Ectodermal cell (in vitro differentiated cells): ENCODE data around the gene DCPS.

Experiments used
- H3K27ac ChIP-seq: 2 replicates; pipeline ENCODE4 v1.7.0; 2013; ENCODE audit warnings: mild to moderate bottlenecking, low read depth, low read length; ENCODE audit not compliant: insufficient read depth, poor library complexity, severe bottlenecking
- H3K27me3 ChIP-seq: 2 replicates; pipeline ENCODE4 v1.7.0; 2013; ENCODE audit warnings: mild to moderate bottlenecking, low read length; ENCODE audit not compliant: insufficient read depth, control insufficient read depth, poor library complexity, severe bottlenecking
- H3K36me3 ChIP-seq: one replicate; pipeline ENCODE4 v1.7.0; 2013; ENCODE audit warnings: low read length; ENCODE audit not compliant: control insufficient read depth, insufficient read depth
- H3K4me1 ChIP-seq: one replicate; pipeline ENCODE4 v1.7.0; 2013; ENCODE audit warnings: low read length; ENCODE audit not compliant: control insufficient read depth, insufficient read depth
- H3K4me3 ChIP-seq: 2 replicates; pipeline ENCODE4 v1.7.0; 2013; ENCODE audit warnings: low read depth, low read length, control low read depth; ENCODE audit not compliant: insufficient read depth
- H3K9me3 ChIP-seq: 2 replicates; pipeline ENCODE4 v1.7.0; 2013; ENCODE audit warnings: mild to moderate bottlenecking, low read length, moderate library complexity; ENCODE audit not compliant: control insufficient read depth
- WGBS, 2 experiments: methylation state at CpG; one replicate each; pipeline ENCODE4 v1.1.7; 2013; ENCODE audit warnings: missing lambda C conversion rate in 2 of 2; 5-methylcytosine and 5-hydroxymethylcytosine counted together

DCPS gene

DNA sequence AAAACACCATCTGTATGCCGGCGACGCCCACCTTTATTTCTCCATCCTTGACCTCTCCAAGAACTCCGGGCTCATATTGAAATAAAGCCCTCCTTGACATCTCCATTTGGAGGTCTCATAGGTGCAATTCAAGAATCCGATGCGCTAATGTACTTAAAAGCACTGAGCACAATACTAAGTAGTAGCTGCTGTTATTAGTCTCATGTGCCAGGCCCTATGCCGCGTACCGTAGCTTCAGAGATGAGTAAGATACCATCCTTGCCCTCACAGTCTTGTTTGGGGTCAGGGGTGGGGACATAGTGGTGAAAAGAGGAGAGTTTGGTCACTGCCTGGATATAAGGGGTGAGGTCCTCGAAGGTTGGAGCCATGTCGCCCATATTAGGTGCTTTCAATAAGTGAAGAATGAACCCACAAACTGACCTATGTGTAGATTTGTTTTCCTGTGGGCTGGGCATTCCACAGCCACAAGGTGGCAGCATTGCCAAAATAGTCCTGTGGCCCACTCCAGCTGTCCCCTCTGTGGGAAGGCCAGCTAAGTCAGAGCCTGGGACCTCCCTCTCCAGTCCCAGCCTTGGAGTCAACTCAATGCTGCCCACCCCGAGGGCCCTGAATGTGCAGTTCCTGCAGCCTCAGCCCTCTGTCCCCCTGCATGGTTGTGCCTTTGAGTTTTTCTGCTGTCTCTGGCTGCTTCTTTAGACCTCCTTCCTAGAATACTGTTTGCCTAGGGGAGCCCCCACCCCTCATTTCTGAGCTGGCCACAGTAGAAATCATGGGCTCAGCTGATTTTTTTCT is 6.5 kb downstream of the DCPS start:
- no peaks in the 10 kb centered on the region for H3K9me3 ChIP-seq

DNA sequence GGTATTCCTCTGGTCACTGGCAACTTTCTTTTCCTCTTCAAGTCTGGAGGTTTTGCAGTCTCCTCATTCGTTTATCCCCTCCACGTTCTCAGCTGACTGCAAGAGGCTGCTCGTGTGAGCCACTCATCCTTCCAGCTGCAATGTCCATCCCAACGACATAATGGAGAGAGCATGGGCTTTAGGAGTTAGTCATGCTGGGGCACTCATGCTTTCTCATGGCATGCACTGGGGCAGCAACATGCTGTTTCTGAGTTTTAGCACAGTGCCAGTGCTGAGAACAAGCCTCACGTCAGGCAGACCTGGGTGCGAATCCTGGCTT is 7.1 kb downstream of the DCPS start:
- Histone ChIP-seq H3K4me1 (no peaks in the 10 kb centered on the region), H3K27ac (no peak overlapping the region), H3K36me3 (peaks cover 5% of the 10 kb centered on the region), H3K4me3 (no peak overlapping the region), H3K9me3 (no peaks in the 10 kb centered on the region), H3K27me3 (no peaks in the 10 kb centered on the region)
- 79 to 80% methylated on average over 6 of the region's 6 CpGs for WGBS, 2 experiments

More for the DNA sequence above, 6.5 kb downstream of the DCPS start:
- H3K27me3 ChIP-seq: no peaks in the 10 kb centered on the region
- H3K27ac ChIP-seq: no peak overlapping the region
- no peaks in the 10 kb centered on the region for H3K4me1 ChIP-seq
- H3K4me3 ChIP-seq: no peak overlapping the region
- peaks cover 5% of the 10 kb centered on the region for H3K36me3 ChIP-seq
- WGBS, 2 experiments: 79 to 80% methylated on average over 12 of the region's 12 CpGs

DNA sequence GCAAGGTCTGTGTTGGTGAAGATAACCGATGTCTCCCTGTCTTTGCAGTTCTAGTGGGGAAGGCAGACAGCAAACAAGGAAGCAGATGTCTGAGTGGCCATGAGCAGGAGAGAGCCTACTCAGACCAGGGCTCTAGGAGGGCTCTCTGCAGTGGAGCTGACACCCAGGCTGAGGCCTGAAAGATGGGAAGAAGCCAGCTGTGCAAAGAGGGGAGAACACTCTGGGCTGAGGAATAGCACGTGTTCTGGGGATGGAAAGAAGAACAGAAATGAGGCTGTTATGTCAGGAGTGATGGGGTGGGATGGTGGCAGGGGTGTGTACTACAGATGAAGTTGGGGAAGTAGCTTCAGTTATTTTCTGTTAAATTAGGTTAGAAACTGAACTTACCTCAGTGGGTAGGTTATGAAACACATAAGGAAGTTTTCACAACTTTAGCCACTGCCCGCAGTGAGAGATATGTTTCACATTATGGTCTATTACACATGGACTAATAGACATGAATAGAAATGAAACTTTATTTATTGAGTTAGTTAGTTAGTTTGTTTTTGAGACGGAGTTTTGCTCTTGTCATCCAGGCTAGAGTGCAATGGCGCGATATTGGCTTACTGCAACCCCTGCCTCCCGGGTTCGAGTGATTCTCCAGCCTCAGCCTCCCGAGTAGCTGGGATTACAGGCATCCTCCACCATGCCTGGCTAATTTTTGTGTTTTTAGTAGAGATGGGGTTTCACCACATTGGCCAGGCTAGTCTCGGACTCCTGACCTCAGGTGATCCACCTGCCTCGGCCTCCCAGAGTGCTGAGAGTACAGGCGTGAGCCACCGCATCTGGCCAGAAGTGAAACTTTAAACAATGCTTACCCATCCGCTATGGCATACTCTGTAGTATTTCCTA is 7.8 kb downstream of the DCPS start:
- no peaks in the 10 kb centered on the region for H3K9me3 ChIP-seq
- H3K4me1 ChIP-seq: no peaks in the 10 kb centered on the region
- peaks cover 5% of the 10 kb centered on the region for H3K36me3 ChIP-seq
- WGBS, 2 experiments: 96% methylated on average over 13 to 14 of the region's 14 CpGs
- no peak overlapping the region for H3K4me3 ChIP-seq
- H3K27me3 ChIP-seq: no peaks in the 10 kb centered on the region
- H3K27ac ChIP-seq: no peak overlapping the region

DNA sequence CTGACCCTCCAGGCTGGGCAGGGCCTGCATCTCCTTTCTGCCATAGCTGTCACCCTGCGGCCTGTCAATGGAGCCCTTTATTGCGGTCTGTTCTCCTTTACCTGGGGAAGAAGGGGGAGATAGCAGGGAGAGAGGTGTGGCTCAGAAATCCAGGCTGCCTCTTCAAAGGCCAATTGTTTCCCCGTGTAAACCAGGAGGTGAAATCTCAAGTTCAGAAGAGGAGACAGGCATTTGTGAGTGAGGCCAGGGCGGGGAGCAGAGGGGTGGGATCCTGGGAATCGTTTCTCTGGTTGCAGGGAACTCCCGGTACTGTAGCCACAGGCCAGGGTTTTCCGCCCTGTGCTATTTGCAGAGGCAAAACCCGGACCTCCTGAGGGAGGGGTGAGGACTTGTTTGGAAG is 9.1 kb downstream of the DCPS start:
- Histone ChIP-seq H3K27me3 (no peaks in the 10 kb centered on the region), H3K4me3 (no peak overlapping the region), H3K4me1 (no peaks in the 10 kb centered on the region), H3K27ac (no peak overlapping the region), H3K36me3 (peaks cover 5% of the 10 kb centered on the region), H3K9me3 (no peaks in the 10 kb centered on the region)
- 94% methylated on average over 8 of the region's 8 CpGs for WGBS, 2 experiments

DNA sequence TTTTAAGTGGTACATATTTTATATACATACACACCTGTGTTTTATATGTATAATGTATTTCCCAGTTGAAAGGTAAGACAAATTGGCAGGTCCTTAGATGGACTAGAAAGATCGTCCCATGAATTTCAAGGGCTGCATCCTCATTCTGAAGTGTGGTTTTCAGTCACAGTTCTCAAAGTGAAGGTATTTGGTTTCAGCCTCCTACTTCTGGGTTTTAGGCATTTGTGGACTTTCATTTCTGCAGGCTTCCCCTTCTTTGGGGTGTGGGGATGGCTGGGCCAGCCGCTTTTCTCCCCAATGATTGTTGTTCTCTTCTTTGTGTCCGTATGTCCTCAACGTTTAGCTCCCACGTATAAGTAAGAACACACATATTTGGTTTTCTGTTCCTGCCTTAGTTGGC is 10.0 kb downstream of the DCPS start:
- Histone ChIP-seq H3K4me1 (peaks cover 6% of the 10 kb centered on the region), H3K27ac (no peak overlapping the region), H3K9me3 (no peaks in the 10 kb centered on the region), H3K27me3 (no peaks in the 10 kb centered on the region), H3K36me3 (peaks cover 5% of the 10 kb centered on the region), H3K4me3 (no peak overlapping the region)
- WGBS, 2 experiments: 89% methylated on average over 5 of the region's 5 CpGs

DNA sequence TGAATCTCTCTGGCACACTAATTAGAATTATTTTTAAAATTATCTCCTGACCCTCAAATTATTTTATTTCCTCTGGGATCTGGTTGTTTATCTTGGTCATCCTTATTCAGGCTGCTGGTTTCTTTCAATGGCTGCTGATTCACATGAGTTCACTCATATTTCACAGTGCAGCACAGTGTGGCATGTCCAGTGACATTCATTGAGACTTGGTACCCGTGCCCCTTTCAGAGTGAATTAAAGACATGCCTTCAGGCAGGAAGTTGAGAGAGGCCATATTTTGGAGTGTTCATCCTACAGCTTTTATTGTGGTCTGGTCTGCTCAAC is 13.5 kb downstream of the DCPS start:
- Histone ChIP-seq H3K9me3 (no peaks in the 10 kb centered on the region), H3K27me3 (no peaks in the 10 kb centered on the region), H3K36me3 (peaks cover 5% of the 10 kb centered on the region), H3K4me3 (no peak overlapping the region), H3K4me1 (peaks cover 6% of the 10 kb centered on the region), H3K27ac (no peak overlapping the region)
- 94 to 100% methylated on average over 1 of the region's 1 CpG for whole genome bisulfite sequencing, 2 experiments

DNA sequence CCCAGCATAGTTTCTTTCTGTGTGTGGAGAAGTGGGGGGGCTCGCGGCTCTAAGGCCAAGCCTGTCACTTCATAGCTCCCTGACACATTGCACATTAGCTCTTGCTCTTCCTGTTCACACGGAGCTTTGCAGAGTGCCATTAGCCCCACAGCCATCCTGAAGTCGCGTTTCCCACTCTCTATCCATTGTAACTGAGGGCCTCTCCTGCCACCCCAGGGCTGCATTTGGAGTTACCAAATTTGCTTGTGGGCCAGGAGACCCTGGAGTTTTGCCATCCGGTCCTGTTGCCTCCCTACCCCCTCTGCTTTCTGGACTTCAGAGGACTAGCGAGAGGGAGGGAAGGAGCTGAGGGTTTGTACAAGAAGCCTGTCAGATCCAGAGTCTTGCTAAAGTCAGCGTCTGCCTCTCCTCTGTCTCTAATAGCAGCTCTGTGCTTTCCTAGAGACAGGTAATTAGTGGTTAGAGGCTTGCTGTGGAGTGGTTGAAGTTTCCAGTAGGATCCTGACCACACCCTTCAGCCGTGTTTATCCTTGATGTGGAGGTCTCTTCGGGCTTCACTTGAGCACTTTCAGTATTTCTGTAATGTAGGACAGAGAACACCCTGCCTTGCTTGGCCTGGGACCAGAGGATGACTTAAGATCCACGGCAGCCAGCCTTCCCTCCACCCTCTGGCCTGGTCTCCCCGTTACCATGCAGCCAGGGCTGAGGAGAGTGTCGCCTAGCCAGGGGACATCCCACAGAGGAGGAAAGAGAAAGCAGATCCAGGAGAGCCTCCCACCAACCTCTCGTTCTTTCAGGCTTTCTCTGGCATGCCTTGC is 14.1 kb downstream of the DCPS start:
- 87 to 91% methylated on average over 14 of the region's 14 CpGs for WGBS, 2 experiments
- peaks cover 5% of the 10 kb centered on the region for H3K36me3 ChIP-seq
- no peak overlapping the region for H3K4me3 ChIP-seq
- peaks cover 6% of the 10 kb centered on the region for H3K4me1 ChIP-seq
- H3K9me3 ChIP-seq: no peaks in the 10 kb centered on the region
- H3K27ac ChIP-seq: no peak overlapping the region
- H3K27me3 ChIP-seq: no peaks in the 10 kb centered on the region

DNA sequence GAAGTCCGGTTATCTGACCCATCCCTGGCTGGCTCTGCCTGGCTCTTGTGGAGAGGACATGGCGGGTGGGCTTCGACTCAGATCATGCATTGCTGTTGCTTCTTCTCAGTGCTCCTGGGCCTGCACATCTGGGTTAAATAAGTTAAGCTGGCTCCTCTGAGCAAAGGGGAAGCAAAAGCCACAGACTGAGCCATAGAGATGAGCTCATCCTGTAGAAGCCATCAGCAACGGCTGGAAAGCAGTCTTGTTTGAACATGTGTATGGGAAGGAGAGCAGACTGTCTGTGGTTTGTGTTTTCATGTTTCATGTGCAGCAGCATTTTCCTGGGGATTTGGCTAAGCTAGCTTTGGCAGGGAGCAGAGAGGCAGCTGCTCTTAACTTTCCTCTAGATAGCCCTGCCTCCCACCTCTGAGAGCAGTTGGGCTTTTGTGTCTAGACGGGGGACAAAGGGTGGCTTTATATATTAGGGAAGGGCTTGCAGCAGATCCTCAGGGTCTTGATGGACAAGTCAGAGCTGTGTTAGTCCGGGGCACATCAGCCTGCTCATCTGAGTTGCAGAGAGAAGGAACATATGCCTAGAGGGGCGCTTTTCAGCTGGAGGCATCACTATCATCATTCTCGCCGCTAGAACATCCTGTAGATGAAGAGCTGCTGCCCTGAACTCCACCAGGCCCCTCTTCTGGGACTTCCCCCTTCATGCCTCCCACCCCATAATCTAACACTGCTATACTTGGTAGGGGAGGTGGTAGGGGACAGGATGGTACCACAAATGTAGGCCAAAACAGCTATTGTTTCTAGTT is 14.9 kb downstream of the DCPS start:
- Histone ChIP-seq H3K27ac (no peak overlapping the region), H3K4me3 (no peak overlapping the region), H3K4me1 (peaks cover 6% of the 10 kb centered on the region), H3K36me3 (peaks cover 4% of the 10 kb centered on the region), H3K27me3 (no peaks in the 10 kb centered on the region), H3K9me3 (no peaks in the 10 kb centered on the region)
- 91 to 92% methylated on average over 9 of the region's 9 CpGs for WGBS, 2 experiments

DNA sequence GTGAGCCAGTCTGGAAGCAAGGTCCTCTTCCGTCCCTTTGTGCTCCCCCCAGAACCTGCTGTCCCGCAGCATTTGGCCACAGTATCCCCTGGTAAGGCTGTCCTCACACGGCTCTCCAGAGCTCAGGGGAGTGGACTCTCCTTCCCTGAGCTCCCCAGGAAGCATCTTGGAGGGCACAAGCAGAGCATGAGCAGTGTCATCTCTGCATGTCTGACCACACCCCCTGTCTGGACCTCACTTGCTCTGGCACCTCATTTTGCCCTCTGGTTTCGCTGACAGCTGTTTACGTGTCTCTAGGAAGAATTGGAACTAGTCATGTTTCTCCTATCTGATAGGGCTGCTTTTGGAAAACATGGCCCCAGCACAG is 15.5 kb downstream of the DCPS start:
- Histone ChIP-seq H3K4me1 (peaks cover 6% of the 10 kb centered on the region), H3K36me3 (no peaks in the 10 kb centered on the region), H3K27ac (no peak overlapping the region), H3K9me3 (no peaks in the 10 kb centered on the region), H3K4me3 (no peak overlapping the region), H3K27me3 (no peaks in the 10 kb centered on the region)
- WGBS, 2 experiments: 94 to 96% methylated on average over 5 of the region's 5 CpGs
